Tongue (tissue), 3 donors: Measurements from ENCODE around the gene AKAP6. TPM values are rescaled to one million over a fixed set of nuclear protein-coding genes. Genes with fewer than 3 reads are reported as not detected.

Experiments
- DNase-seq: peaks from one replicate; pipeline ENCODE4 v3.0.0-alpha.2; 2015
- small RNA-seq: library from RNA; depleted of rRNA; stranded (forward); fragments of <200 nt; gene quantifications from one replicate; pipeline ENCODE3, GENCODE V24; 2014; ENCODE audit warnings: low replicate concordance
- total RNA-seq: library from RNA; depleted of rRNA; stranded (reverse); fragments of >200 nt; gene quantifications from one replicate; pipeline ENCODE4 v1.2.3, GENCODE V29; 2014

Gene AKAP6
- total RNA-seq, 1 donor from 2014 or later, result 230 TPM

DNA sequence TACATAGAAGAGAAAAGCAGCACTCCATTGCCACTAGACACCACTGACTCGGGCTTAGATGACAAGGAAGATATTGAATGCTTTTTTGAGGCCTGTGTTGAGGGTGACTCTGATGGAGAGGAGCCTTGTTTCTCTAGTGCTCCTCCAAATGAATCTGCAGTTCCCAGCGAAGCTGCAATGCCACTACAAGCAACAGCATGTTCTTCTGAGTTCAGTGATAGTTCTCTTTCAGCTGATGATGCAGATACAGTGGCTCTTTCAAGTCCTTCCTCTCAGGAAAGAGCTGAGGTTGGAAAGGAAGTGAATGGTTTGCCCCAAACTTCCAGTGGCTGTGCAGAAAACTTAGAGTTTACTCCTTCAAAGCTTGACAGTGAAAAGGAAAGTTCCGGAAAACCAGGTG lies 495.1 kb downstream of the AKAP6 start:
- DNase-seq, result no peak

DNA sequence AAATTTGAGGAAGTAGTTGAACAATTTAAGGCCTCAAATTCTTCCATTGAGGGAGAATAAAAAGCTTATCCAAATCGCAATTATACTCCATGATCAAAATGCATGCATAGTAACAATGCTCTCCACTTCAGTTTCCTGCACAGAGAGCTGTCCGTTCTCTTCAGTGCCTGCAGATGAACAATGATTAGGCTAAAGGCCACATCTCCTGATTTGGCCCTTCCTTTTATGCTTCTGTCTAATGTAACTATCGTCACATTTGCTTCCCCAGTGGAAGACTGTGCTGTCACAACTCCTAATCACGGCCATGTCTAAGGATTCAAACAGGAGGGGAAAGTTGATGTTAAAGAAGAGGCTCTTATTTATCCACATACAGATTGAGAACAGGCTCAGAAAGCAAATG lies 496.0 kb downstream of the AKAP6 start:
- no peak for DNase-seq

- DNase-seq, result peak; percentile 50
Measured at GRCh38 chr14:32826404-32827082, 497.4 kb downstream of the AKAP6 start.

DNA sequence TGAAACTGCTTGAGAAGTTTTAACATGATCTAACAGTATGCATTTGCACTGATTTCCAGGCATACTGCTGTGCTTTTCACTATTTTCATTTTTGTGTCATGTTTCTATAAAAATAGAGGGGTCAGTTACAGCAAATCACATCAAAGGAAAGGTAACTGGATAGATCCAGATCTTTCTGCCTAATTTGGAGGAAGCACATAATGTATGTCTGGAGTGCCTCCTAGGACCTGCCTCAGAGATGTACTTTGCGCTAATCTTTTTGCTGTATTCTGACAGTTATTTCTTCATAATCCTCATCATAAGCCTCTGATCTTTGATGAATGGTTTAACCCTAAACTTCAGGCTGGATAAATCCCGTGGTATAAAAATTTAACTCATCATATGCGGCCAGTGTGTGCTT lies 498.4 kb downstream of the AKAP6 start:
- no peak for DNase-seq

DNA sequence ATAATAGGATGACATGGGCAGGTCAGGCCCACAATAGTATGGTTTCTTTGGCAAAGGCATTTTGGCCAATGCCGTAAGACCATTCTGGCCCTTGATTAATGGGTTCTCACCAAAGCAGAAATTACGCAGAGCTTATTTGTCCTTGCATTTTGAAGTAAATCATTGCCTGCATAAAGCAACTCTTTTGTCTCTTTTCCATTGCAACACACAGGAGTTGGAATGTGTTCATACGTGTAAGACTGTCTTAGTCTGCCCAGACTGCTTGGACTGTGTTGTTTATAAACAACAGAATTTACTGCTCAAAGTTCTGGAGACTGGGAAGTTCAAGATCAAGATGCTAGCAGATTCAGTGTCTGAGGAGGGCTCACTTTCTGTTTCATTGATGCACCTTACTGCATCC lies 506.8 kb downstream of the AKAP6 start:
- DNase-seq, result no peak

- no peak for DNase-seq
Measured at GRCh38 chr14:32841698-32842097, 512.6 kb downstream of the AKAP6 start.

GRCh38 chr14:32846821-32847365 lies 517.8 kb downstream of the AKAP6 start:
- DNase-seq, result no peak

GRCh38 chr14:32847867-32848266 lies 518.8 kb downstream of the AKAP6 start:
- no peak for DNase-seq

GRCh38 chr14:32865827-32866376 lies 536.8 kb downstream of the AKAP6 start:
- no peak for DNase-seq

- no peak for DNase-seq
Measured at GRCh38 chr14:32883188-32883587, 554.1 kb downstream of the AKAP6 start.

Small RNA genes lying within 50 kb of the gene (small RNA-seq; reads per million reads assigned to genes)
- gene RN7SL660P, result not detected

Other genes with a start within 250 kb of the AKAP6 start
- gene RNU6-7, start 127.3 kb upstream of the AKAP6 start, total RNA-seq, result not detected
- not detected for gene RNU6-8, start 126.0 kb upstream of the AKAP6 start, total RNA-seq